ELF-1 (cell line): ENCODE results near the gene SLC35A4.
"Not testable (repeated sequence)": the region's sequence is repeated elsewhere in the genome, so short reads cannot be mapped to it uniquely, and the experiment has no call there.

Experiments
- DNase-seq: peaks from one replicate; pipeline ENCODE4 v3.0.0-alpha.2; 2016; ENCODE audit warnings: low read depth, low spot score

The SLC35A4 gene

DNA sequence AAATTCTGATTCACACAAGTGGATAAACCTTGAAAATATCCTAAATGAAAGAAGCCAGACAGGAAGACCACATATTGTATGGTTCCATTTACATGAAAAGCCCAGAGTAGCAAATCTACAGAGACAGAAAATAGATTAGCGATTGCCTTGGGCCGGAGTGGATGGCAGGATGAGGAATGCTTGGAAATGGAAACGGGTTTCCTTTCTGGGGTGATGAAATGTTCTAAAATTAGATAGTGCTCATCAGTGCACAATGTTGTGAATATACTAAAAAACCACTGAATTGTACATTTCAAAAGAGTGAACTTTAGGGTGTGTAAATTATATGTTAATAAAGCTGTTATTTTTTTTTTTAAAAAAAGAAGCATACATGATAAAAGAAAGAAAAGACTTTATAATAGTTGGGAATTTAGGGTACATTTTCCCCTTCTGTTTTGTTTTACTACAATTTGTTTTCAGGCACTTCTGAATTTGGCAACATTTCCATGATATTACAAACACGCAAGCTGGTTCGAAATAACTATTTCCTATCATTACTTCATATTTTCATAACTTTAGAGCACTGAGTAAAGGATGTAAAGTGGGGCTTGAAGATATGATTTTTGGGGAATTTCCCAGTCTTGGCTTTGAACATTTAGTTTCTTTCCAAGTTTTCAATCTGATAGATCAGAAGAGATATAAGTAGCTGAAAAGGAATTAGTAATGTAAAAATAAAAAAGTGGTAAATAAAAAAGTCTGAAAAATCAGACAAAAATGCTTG, 23.9 kb downstream of the SLC35A4 start:
- no peak for DNase-seq

DNA sequence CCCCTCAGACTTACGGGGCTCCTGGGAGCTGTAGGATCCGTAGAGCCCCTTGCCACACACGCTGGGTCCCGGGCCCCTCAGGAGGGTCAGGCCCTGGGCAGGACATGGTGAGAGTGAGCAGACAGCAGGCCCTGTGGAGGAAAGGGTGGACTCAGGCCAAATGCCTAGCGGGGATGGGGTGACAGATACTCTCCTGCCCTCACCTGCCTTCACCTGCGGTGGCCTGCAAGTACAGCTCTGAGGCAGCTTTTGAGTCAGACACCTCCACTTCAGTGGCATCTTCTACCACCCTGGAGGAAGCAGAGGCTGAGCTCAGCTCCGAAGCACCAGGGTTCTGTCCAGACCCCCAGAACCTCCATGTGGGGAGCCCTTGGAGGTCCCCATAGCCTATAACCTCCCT, 26.2 kb downstream of the SLC35A4 start:
- DNase-seq: no peak

DNA sequence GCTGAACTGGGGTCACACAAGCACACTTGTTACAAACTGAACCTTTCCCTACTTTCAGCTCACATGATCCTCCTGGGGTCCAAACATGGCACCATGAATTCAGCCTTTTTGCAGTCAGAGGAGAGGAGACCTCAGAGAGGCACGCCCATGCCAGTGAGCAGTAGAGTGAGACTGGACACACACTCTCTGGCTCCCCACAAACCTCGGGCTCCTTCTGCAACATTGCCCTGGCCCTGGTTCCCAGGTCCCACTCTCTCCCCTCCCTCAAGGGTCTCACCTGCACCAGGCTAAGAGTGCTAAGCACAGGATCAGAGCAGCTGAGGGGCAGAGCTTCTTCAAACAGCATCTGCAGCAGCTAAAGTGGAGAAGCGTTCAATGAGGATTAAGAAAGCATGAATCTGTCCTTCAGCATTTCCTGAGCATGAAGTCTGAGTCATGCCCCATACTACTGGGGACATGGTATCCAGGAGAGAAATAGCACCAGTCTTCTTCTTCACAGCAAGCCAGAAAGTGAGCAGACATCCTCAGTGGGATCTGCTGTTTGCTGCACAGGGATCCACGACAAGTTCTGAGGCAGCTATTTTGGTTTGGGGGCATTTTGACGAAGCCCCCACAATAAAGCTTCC, 27.2 kb downstream of the SLC35A4 start:
- DNase-seq: no peak

DNA sequence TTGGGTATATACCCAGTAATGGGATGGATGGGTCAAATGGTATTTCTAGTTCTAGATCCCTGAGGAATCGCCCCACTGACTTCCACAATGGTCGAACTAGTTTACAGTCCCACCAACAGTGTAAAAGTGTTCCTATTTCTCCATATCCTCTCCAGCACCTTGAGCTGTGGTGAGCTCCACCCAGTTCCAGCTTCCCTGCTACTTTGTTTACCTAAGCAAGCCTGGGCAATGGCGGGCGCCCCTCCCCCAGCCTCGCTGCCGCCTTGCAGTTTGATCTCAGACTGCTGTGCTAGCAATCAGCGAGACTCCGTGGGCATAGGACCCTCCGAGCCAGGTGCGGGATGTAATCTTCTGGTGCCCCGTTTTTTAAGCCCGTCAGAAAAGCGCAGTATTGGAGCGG, 28.4 kb downstream of the SLC35A4 start:
- peak; percentile 65 for DNase-seq

DNA sequence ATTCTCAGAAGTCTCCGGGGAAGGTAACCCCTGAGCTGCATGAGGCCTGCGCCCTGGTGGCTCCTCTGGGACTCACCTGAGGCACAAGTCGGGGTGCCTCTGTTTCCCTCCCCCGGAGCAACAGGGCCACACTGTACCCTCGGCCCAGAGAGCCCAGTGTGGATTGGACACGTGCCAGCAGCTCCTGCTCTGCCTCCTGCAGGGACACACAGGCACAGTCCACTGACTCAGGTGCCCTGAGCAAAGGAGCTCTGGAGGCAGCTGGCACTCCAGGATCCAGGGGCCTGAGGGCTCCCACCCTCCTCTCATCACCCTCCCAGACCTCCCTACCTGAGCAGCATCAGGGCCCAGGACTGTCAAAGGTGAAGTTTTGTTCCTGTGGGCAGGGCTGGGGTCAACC, 29.5 kb downstream of the SLC35A4 start:
- no peak for DNase-seq

DNA sequence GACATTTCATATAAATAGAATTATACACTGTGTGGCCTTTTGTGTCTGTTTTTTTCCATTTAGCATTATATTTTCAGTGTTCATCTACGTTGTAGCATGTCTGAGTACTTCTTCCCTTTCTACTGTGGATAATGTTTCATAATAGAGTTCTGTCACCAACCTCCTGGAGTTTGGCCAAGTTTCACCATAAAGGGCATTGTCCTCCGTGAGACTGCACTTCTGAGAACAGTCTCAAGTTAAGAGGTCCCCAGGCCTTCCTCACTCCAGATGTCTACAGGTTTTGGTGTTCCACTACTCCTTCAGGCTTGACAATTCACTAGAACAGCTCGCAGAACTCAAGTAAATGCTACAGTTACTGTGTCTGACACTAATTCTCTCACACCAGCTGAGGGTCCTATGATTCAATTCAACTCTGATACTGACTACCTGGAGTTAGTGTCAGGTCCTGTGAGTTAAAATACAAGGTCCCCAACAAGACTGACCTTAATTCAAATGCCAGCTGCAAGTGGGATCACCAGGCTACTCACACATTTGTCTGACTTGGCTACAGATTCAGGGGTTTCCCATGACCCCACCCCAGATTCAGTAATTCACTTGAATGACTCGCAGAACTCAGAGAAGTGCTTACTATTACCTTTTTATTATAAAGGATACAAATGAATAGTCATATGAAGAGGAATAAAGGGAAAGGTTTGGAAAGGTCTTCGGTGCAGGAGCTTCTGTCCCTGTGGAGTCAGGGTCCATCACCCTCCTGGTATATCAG, 31.1 kb downstream of the SLC35A4 start:
- DNase-seq: no peak

DNA sequence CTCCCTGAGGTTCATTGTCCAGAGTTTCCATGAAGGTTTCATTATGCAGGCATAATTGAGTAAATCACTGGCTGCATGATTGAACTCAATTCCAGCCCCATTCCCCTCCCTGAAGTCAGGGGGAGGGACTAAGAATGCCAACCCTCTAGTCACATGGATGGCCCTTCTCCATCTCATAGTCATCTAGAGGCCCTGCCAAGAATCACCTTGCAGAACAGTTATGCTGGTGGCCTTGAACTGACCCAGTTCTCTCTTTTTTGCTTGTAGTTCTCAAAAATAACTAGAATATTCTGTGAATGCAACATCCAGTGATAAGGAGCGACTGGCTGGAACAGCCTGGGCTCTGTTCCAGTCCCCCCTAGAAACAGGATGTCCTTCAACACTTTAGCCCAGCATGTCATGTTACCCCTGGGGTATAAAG, 31.7 kb downstream of the SLC35A4 start:
- no peak for DNase-seq

DNA sequence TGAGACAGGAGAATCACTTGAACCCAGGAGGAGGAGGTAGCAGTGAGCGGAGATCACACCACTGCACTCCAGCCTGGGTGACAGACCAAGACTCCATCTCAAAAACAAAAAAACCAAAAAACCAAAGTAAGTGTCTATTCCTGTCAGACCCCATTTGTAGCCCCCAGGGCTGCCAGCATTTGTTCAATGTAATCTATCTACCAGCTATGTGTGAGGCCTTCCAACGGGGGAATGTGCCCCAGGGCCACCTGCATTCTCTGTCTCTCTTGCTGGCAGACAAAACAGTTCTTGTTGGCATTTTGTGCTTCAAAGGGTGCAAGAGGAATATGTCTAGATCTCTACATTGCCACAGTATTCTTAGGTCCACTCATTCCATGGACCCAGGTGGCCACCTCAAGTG, 34.2 kb downstream of the SLC35A4 start:
- DNase-seq: peak; percentile 51

DNA sequence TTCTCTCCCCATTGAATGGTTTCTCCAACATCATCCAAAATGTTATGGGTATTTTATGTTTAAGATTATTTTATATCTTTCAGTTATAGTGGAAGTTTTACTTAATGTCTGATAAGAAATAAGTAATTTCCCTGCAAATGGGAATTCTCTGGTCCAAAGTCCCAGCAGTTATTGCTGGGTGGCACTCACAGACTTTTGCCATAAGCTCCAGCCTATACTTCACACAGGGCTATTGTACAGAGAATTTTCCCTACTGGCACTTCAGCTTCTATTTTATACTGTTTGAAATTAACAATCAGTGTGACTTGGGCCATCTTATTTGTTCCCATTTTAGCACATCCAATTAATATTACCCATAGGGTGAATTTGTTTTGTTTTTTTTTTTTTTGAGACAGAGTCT, 35.5 kb downstream of the SLC35A4 start:
- no peak for DNase-seq

DNA sequence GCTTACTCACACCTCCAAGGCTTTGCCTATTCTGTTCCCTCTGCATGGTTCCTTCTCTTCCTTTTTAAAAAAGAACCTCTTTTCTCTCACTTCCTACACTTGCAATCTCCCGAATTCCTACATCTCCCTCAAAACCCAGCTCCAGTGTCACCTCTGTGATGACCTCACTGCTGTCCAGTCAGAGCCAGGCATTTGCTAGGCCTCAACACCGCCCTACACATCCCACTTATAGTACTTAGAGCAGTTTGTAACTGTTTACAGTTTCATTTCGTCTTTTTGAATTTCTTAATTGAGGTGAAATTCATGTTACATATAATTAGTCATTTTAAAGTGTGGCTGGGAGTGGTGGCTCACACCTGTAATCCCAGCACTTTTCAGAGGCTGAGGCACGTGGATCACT, 37.5 kb downstream of the SLC35A4 start:
- DNase-seq: no peak

DNA sequence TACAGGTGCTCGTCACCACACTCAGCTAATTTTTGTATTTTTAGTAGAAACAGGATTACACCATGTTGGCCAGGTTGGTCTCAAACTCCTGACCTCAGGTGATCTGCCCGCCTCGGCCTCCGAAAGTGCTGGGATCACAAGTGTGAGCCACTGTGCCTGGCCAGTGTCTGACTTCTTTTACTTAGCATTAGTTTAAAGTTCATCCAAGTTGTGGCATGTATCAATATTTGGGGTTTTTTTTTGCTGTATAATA, 38.7 kb downstream of the SLC35A4 start:
- DNase-seq: not testable (repeated sequence)

DNA sequence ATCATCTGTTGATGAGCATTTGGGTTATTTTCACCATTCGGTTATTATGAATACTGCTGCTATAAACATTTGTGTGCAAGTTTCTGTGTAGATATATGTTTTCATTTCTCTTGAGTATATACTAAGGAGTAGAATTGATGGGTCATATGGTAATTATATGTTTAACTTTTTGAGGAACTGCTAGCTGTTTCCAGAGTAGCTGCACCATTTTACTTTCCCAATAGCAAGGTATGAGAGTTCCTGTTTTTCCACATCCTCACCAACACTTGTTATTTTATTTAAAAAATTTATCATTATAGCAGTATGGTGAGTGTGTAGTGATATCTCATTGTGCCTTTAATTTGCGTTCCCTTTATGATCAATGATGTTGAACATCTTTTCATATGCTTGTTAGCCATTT, 39.1 kb downstream of the SLC35A4 start:
- no peak for DNase-seq

DNA sequence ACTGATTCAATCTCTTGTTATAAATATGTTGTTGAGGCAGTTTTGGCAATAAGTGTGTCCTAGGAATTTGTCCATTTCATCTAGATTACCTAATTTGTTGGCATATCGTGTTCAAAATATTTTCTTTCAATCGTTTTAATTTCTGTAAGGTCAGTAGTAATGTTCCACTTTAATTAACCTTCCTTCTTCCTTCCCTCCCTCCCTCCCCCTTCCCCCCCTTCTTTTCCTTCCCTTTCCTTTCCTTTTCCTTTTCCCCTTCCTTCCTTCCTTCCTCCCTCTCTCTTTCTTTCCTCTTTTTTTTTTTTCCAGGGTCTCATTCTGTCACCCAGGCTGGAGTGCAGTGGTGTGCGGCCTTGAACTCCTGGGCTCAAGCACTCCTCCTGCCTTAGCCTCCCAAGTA, 41.3 kb downstream of the SLC35A4 start:
- no peak for DNase-seq

DNA sequence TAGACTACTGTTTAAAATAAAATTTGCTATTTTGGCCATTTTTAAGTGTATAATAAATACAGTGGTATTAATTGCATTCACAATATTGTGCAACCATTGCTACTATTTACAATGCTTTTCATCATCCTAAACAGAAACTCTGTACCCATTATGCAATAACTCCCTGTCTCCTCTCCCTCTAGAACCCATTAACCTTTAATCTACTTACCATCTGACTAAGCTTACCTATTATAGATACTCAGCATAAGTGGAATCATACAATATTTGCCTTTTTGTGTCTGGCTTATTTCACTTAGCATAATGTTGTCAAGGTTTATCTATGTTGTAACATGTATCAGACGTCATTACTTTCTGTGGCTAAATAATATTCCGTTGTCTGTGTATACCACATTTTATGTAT, 42.4 kb downstream of the SLC35A4 start:
- DNase-seq: no peak

DNA sequence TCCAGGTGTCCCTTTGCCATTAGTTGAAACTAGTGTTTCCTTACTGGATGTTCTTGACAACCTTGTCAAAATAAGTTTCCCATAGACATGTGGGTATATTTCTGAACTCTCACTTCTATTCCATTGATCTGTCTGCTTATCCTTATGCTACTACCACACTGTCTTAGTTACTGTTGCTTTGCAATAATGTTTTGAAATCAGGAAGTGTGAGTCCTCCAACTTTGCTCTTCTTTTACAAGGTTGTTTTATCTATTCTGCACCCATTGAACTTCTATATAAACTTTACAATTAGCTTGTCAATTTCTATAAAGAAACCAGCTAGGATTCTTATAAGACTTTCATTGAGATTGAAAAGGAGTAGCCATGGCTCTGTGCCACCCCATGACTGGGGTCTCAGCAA, 44.1 kb downstream of the SLC35A4 start:
- no peak for DNase-seq

DNA sequence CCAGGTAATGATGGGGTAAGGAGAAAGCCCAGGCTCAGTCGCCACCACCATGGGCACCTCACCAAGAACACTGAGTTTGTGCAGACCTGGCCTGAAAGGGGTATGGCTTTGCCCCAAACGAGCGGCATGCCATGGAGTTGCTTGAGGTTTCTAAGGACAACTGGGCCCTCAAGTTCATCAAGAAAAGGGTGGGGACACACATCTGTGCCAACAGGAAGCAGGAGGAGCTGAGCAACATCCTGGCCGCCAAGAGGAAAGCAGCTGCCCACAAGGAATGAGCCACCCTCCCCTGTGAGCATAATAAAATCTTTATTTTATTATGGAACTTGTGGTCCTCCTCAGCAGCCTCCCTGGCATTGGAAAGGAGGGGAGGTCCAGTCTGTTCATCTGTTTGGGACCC, 44.5 kb downstream of the SLC35A4 start:
- DNase-seq: no peak

DNA sequence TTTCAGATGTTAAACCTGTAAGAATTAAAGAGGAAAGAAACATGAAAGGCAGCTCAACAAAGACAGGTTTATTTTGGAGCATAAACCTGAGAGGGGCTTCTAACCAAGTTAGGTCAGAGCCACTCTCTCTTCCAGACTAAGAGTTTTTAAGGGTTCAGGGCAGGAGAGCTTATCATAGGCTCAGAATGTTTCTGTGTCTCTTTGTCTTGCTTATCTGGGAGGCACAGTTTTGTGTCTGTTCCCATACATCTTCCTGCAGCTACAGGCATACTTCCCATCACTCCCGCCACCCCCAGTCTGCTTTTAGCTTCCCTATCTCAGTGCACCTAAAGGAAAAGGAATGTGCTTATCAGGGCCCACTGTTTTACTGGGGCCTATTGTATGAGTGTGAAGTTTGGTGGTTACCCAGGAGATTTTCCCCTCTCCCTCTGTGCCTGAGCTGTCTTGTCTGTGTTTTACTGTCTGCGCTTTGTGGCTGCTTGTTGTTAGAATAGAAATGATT, 46.4 kb downstream of the SLC35A4 start:
- peak; percentile 42 for DNase-seq
